HEK293 (cell line): ENCODE data around the gene NOL3.

Source experiments
- CTCF ChIA-PET: fragments of 350-600 bp; formaldehyde crosslinking; extraction: SDS; loops from one replicate; lab custom pipeline; 2021; ENCODE audit warnings: antibody characterized with exemption; lab: Yijun Ruan, JAX
- POLR2A ChIA-PET: fragments of 300-600 bp; formaldehyde crosslinking; extraction: SDS; loops from one replicate; lab custom pipeline; 2020; ENCODE audit warnings: antibody characterized with exemption, inconsistent platforms; lab: Yijun Ruan, JAX
- H3K27ac ChIP-seq: fragments of 200-500 bp; sonication (Bioruptor generic); 2 replicates; pipeline ENCODE4 v1.5.1; 2014; ENCODE audit warnings: low read depth, low read length, control low read depth, inconsistent platforms; ENCODE audit errors: extremely low read depth
- H3K36me3 ChIP-seq, 2 experiments: fragments of 200-500 bp in 1 of 2; sonication (Bioruptor generic) in 1 of 2; 1 replicate in 1 of 2; 2 replicates in 1 of 2; pipeline ENCODE4 v1.5.1; 2014 to 2017; ENCODE audit warnings: inconsistent platforms in 2 of 2, low read length in 2 of 2; ENCODE audit not compliant: control insufficient read depth in 2 of 2, insufficient read depth in 1 of 2
- H3K4me1 ChIP-seq: fragments of 200-500 bp; sonication (Bioruptor generic); 2 replicates; pipeline ENCODE4 v1.5.1; 2014; ENCODE audit warnings: mild to moderate bottlenecking, low read length, inconsistent platforms; ENCODE audit not compliant: control insufficient read depth, insufficient read depth
- H3K4me3 ChIP-seq: 2 replicates; pipeline ENCODE4 v1.5.1; 2011; ENCODE audit warnings: low read depth, mild to moderate bottlenecking, control low read depth, low read length, moderate library complexity
- H3K9me3 ChIP-seq: fragments of 200-500 bp; sonication (Bioruptor generic); 2 replicates; pipeline ENCODE4 v1.5.1; 2014; ENCODE audit warnings: low read depth, low read length, inconsistent platforms; ENCODE audit not compliant: control insufficient read depth, insufficient read depth
- IKZF3 ChIP-seq: fragments of 450-650 bp; IDR thresholded peaks from 2 replicates; pipeline ENCODE4 v1.5.0; 2018; ENCODE audit warnings: missing biosample characterization, mild to moderate bottlenecking, missing genetic modification characterization, moderate library complexity
- PRDM2 ChIP-seq: fragments of 450-650 bp; formaldehyde crosslinking; IDR thresholded peaks from 2 replicates; pipeline ENCODE4 v1.5.1; 2016; ENCODE audit warnings: missing biosample characterization, missing genetic modification characterization, borderline replicate concordance
- PRDM4 ChIP-seq: fragments of 450-650 bp; formaldehyde crosslinking; IDR thresholded peaks from 2 replicates; pipeline ENCODE4 v1.5.1; 2017; ENCODE audit warnings: missing biosample characterization, missing genetic modification characterization
- REST ChIP-seq: fragments of 450-650 bp; formaldehyde crosslinking; IDR thresholded peaks from 2 replicates; pipeline ENCODE4 v1.5.1; 2016; ENCODE audit warnings: missing biosample characterization, missing genetic modification characterization
- ZIC2 ChIP-seq: fragments of 450-650 bp; formaldehyde crosslinking; IDR thresholded peaks from 2 replicates; pipeline ENCODE4 v1.5.1; 2016; ENCODE audit warnings: missing biosample characterization, missing genetic modification characterization
- ZNF280C ChIP-seq: fragments of 450-650 bp; formaldehyde crosslinking; IDR thresholded peaks from 2 replicates; pipeline ENCODE4 v1.5.1; 2016; ENCODE audit warnings: missing biosample characterization, missing genetic modification characterization
- ZNF488 ChIP-seq: fragments of 450-650 bp; formaldehyde crosslinking; IDR thresholded peaks from 2 replicates; pipeline ENCODE4 v1.5.1; 2016; ENCODE audit warnings: missing biosample characterization, missing genetic modification characterization
- ZNF843 ChIP-seq: fragments of 450-650 bp; formaldehyde crosslinking; IDR thresholded peaks from 2 replicates; pipeline ENCODE4 v1.5.1; 2016; ENCODE audit warnings: missing biosample characterization, missing genetic modification characterization

Gene NOL3

GRCh38 chr16:67129422-67129821 lies 40.9 kb upstream of the NOL3 start (continued):
- TF ChIP-seq REST (tag by site-specific recombination) (no peak), ZNF280C (tag by site-specific recombination) (no peak), PRDM4 (no peak), ZNF843 (tag by site-specific recombination) (no peak), IKZF3 (tag by site-specific recombination) (no peak)

GRCh38 chr16:67137605-67138004 lies 32.7 kb upstream of the NOL3 start:
- Histone ChIP-seq H3K36me3 (peaks cover 20 to 91% of the 10 kb centered on the region in 2 experiments; a peak in 2 of 3 replicates), H3K4me3 (no peak overlapping the region), H3K9me3 (no peaks in the 10 kb centered on the region), H3K27ac (no peak overlapping the region), H3K4me1 (no peaks in the 10 kb centered on the region; the same call in 1 of the 2 replicates)
- ChIA-PET POLR2A (interaction anchor here (0.8 kb wide), 1 partner anchor 118 kb away, joined by 4 read pairs; no protein-coding TSS in a partner anchor), CTCF (interaction anchor here (0.6 to 1.5 kb wide), 5 partner anchors 12 to 417 kb away, joined by 3 to 7 read pairs (median 5); no protein-coding TSS in a partner anchor)
- TF ChIP-seq ZNF488 (no peak), ZIC2 (tag by site-specific recombination) (peak; percentile 22; the same call in 1 of the 2 replicates), PRDM2 (tag by site-specific recombination) (no peak)
